ENCODE data around the gene SLC7A1.

The SLC7A1 gene

DNA sequence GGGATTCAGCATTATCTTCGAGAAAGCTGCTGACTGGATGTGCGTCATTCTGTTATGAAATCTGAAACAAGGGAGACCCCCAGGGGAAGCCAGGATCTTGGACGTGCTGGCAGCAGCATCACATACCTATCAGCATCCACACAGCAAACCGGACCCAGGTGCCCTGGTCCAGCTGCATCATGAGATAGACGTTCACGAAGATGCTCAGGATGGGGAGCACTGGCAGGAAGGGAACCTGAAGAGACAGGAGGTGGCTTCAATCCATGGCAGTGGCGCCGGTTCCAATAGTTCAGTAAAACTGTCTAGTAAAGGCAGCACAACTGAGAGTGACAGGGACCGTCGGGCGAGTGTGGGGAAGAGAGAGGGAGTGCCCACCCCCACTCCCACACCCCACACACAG is 79.5 kb downstream of the SLC7A1 start:
- Histone ChIP-seq H3K36me3 (peaks cover 85% of the 10 kb centered on the region), H3K9me3 (no peaks in the 10 kb centered on the region), H3K4me3 (ENCODE audit: low read depth, low read length) (no peak overlapping the region), H3K27me3 (no peaks in the 10 kb centered on the region), H3K4me1 (peaks cover 25% of the 10 kb centered on the region)
- TF ChIP-seq, protein P1, sequence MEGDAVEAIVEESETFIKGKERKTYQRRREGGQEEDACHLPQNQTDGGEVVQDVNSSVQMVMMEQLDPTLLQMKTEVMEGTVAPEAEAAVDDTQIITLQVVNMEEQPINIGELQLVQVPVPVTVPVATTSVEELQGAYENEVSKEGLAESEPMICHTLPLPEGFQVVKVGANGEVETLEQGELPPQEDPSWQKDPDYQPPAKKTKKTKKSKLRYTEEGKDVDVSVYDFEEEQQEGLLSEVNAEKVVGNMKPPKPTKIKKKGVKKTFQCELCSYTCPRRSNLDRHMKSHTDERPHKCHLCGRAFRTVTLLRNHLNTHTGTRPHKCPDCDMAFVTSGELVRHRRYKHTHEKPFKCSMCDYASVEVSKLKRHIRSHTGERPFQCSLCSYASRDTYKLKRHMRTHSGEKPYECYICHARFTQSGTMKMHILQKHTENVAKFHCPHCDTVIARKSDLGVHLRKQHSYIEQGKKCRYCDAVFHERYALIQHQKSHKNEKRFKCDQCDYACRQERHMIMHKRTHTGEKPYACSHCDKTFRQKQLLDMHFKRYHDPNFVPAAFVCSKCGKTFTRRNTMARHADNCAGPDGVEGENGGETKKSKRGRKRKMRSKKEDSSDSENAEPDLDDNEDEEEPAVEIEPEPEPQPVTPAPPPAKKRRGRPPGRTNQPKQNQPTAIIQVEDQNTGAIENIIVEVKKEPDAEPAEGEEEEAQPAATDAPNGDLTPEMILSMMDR (IDR thresholded peaks at IDR 0.05; ENCODE audit: low read depth, low read length): no peak
- DNase-seq: no peak

DNA sequence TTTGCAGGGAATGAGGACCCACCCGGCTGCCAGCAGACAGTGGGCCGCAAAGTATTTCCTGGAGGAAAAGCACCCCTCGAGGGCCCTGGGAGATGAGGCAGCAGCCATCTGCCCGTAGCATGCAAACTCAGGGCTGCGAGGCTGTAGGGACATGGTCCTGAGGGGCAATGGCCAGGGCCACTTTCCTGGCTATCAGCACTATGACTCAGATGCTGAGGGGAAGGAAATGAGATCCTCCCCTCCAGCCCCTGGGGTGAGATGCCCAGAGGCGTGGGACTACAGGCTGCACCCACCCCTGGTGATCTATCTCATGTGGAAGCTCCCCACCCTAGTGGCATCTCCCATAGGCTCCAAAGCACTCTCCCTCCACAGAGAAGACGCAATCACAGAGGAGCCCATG is 80.1 kb downstream of the SLC7A1 start:
- H3K27me3 ChIP-seq: no peaks in the 10 kb centered on the region
- TF ChIP-seq, protein P1 (IDR thresholded peaks at IDR 0.05; ENCODE audit: low read depth, low read length): no peak
- H3K4me3 ChIP-seq (ENCODE audit: low read depth, low read length): no peak overlapping the region
- peaks cover 30% of the 10 kb centered on the region for H3K4me1 ChIP-seq
- H3K36me3 ChIP-seq: peaks cover 83% of the 10 kb centered on the region
- H3K9me3 ChIP-seq: no peaks in the 10 kb centered on the region
- no peak for DNase-seq

DNA sequence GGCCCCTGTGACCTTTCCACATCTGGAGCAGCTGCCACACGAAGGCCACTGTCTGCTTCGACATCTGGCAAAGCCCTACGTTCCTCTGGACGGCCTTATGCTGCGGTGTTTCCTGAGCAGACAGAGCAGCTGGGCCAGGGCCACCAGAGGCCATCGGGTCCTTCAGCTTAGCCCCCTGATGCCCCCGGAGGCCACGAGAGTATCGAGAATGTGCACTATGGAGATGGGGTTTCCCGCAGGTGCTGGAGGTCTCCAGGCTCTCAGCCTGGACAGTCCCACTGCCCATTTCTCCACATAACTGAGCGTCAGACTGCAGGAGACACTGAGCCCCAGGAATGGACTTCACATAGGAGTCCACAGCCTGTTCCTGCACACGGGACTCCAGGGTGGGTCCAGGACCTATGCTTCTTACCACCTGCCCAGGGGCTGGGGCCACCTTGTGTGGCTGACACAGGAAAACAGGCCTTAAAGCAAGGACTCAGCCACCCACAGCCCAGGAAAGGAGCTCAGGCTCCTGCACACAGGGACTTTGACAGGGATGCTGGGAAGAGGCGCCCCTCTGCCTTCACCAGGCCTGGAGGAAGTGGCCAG is 80.7 kb downstream of the SLC7A1 start:
- TF ChIP-seq, protein P1 (IDR thresholded peaks at IDR 0.05; ENCODE audit: low read depth, low read length): no peak
- DNase-seq: no peak
- Histone ChIP-seq H3K4me1 (peaks cover 30% of the 10 kb centered on the region), H3K9me3 (no peaks in the 10 kb centered on the region), H3K27me3 (no peaks in the 10 kb centered on the region), H3K4me3 (ENCODE audit: low read depth, low read length) (no peak overlapping the region), H3K36me3 (peaks cover 81% of the 10 kb centered on the region)

DNA sequence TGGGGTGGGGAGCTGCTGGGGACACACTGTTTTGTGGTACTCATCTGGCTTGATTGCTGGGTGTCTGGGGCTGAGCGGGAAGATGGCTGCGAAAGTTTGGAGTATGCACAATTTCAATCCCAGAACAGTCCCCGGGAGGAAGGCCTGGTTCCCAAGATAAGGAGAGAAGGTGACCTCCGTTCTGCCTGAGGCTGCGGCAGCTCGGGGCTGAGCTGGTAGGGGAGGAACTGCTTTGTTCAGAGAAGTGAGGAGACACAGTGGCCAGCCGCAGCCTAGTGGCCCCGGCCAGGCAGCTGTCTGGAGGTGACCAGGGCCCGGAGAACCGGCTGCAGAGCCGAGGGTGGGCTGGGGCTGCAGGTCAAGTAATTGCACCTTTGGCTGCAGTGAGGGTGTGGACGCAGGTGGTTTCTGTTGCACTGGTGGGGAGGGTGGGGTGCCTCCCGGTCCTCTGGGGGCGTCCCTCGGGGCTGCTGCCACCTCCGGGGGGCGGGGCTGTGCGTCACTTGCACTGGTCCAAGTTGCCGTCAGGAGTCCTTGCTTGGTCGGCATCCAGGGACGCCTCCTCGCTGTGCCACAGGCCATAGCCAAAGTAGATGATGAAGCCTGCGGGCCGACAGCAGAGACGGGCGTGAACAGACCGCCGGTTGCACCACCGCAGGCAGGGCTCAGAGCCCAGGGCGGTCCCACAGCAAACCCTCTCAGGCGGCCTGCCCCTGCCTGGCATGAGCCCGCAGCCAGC is 81.3 kb downstream of the SLC7A1 start:
- TF ChIP-seq, protein P1 (IDR thresholded peaks at IDR 0.05; ENCODE audit: low read depth, low read length): no peak
- Histone ChIP-seq H3K4me1 (peaks cover 34% of the 10 kb centered on the region), H3K4me3 (ENCODE audit: low read depth, low read length) (no peak overlapping the region), H3K36me3 (peaks cover 77% of the 10 kb centered on the region), H3K27me3 (no peaks in the 10 kb centered on the region), H3K9me3 (no peaks in the 10 kb centered on the region)
- peak; percentile 72 for DNase-seq

DNA sequence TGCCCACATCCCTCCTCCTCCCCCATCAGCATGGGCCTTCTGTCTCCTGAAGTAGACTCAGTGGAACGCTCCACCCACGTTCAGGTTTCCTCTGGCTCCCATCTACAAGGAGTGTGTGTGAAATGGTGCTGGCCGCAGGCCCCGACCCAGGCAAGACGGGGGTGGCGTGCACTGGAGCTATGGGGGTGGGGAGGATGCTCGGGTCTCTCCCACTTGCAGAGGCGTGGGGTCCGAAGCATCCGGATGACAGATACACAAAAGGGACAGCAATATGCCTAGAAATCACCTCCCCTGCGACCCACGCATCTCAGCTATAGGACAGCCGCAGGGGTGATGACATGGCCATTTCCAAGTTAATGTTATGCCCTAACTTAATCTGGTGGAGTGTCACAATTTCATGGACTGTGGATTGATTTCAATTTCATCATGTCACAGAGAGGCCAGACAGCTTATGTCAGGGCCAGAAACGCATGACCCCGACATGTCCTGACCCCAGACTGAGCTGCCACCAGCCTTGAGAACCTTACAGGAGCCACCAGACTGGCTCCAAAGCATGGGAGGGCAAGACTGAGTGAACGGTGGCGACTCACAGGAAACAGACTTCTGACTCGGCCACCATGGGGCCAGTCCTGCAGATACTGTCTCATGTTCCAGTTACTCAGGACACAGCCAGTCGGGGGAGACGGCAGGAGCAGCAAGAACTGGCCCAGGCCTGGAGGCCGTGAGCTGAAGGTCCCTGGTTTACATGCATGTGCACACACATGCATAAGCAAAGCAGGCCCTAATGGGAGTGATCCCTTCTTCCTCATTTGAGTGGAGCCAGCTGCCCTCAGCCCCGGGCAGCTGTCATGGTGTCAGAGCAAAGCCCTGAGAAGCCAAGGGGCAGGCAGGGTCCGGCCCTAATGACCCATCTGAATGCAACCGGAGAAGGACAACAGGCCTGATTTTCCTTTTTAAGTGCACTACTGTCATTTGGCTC is 82.2 kb downstream of the SLC7A1 start:
- no peaks in the 10 kb centered on the region for H3K9me3 ChIP-seq
- peak; percentile 48 for DNase-seq
- peaks cover 68% of the 10 kb centered on the region for H3K36me3 ChIP-seq

More for the DNA sequence above, 82.2 kb downstream of the SLC7A1 start:
- no peak overlapping the region for H3K4me3 ChIP-seq (ENCODE audit: low read depth, low read length)
- peaks cover 42% of the 10 kb centered on the region for H3K4me1 ChIP-seq
- no peaks in the 10 kb centered on the region for H3K27me3 ChIP-seq
- TF ChIP-seq, protein P1 (IDR thresholded peaks at IDR 0.05; ENCODE audit: low read depth, low read length): no peak
